GM21360 (cell line): Measurements from ENCODE around the gene PSMF1.
"Not testable (repeated sequence)": the region's sequence is repeated elsewhere in the genome, so short reads cannot be mapped to it uniquely, and the experiment has no call there.

Source experiments
- ATAC-seq: cut with Tn5 transposase; IDR thresholded peaks from one replicate; pipeline ENCODE4 v1.9.1; 2021; ENCODE audit warnings: mild to moderate bottlenecking, moderate library complexity; ENCODE audit not compliant: unreplicated experiment

Gene PSMF1

DNA sequence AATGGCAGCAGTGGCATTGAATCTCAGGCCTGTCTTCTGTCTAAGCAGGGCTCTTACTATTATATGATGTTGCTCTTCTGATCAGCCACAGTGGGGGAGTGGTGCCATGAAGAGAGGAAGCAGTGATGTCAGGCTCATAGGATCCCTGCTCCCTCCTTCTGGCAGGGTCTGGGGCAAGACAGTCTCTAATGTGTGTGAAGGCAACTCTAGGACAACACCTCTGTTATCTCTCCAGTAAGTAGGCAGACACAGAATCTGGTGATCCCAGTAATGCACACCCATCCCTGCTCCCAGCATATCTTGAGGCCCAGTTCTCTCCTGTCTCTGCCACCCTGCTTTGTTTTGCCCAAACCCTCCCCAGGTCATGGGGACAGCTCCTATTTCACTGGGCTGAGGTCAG lies 93.6 kb downstream of the PSMF1 start:
- no peak for ATAC-seq

DNA sequence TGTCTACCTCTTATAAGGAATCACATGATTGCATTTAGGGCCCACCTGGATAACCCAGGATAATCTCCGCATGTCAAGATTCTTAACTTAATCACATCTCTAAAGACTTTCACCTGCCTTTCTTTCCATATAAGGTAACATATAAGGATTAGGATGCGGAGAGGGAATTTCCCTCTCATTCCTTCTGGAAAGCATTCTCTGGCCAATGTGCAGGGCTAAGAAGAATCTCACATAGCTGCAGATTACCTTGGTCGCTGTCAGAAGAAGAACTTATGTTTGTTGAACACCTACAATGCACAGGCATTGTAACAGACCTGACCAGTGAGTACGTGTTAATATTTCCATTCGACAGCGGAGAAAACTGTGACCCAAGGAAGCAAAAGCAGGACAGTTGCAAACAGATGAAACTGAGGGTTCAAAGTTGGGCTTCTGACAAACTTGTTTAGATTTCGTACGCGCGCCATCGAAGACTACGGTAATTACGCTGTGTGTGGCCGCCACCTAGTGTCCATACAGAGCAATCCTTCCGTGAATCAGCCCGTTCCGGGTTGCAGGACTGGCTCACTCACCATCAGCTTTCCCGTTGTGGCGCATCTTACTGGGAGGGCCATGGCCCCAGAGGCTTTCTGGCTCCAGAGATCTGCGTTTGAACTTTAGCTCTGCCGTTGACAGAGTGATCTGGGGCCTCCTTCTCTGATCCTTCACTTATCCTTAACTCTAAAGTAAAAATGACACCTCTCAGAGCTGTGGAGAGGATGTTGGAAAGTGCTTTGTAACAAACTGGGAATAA lies 94.4 kb downstream of the PSMF1 start:
- no peak for ATAC-seq

DNA sequence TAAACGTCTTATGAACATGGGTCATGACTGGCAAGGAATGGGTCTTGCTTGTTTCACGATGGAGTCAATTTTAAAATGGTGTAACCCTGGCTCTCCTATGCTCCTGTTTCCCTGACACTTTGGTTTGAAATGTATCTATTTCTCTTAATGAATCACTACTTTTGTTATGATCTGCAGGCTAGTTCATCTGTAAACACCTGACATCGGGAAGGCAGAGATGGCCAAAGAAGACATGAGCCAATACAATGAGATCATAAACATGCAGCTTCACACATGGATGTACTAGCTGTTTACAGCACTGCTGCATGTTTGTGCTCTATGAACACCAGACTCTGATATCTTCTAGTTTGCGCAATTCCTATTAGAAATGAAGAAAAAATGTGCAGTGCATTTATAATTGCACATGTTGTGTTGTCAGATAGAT lies 96.4 kb downstream of the PSMF1 start:
- no peak for ATAC-seq

DNA sequence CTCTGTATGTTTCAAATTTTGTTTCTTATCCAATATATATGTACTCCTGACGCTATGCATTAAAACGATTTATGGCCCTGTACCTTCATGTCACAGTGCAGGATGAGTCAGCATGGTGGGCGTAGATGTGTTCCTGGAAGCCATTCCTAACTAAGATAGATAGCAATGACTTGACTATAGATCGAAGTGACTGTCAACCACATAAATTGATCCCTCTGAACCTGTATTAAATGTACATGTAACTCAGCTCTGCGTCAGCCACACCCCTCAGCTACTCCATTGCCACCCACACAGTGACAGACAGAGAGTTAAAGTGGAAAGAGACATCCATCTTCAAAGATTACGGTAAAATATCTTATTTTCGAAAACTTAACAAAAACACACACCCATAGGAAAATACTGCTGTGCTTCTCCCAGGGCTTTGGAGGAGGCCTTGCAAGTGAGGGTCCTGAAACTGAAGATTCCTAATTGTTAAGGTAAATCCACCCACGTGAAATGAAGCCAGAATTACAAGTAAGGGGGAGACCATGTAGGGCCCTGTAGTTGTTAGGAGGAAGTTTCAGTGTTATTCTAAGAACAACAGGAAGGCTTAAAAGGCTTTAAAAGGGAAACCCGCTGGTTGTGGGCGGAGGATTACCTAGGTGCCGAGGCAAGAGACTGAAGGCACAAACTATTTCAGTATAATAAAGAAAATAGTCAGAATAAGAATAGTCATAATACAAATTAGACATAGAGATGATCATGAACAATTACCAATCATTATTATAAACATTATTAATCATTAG lies 97.2 kb downstream of the PSMF1 start:
- no peak for ATAC-seq

DNA sequence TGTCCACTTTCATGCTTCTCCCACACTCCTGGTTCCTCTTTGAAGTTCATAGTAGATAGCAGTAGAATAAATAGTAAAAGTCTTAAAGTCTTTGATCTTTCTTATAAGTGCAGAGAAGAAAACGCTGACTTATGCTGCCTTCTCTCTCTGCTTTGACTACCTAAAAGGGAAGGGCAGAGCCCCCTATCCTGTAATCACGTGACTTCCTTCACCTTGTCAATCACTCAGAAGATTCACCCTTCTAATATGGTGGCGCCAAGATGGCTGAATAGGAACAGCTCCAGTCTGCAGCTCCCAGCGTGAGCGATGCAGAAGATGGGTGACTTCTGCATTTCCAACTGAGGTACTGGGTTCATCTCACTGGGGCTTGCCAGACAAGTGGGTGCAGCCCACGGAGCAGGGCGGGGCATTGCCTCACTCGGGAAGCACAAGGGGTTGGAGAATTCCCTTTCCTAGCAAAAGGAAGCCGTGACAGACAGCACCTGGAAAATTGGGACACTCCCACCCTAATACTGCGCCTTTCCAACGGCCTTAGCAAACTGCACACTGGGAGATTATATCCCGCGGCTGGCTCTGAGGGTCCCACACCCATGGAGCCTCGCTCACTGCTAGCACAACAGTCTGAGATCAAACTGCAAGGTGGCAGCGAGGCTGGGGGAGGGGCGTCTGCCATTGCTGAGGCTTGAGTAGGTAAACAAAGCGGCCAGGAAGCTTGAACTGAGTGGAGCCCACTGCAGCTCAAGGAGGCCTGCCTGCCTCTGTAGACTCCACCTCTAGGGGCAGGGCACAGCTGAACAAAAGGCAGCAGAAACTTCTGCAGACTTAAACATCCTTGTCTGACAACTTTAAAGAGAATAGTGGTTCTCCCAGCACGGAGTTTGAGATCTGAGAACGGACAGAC lies 98.4 kb downstream of the PSMF1 start:
- not testable (repeated sequence) for ATAC-seq
